Measurements from ENCODE around the gene PRPH2.

PRPH2 gene, protein sequence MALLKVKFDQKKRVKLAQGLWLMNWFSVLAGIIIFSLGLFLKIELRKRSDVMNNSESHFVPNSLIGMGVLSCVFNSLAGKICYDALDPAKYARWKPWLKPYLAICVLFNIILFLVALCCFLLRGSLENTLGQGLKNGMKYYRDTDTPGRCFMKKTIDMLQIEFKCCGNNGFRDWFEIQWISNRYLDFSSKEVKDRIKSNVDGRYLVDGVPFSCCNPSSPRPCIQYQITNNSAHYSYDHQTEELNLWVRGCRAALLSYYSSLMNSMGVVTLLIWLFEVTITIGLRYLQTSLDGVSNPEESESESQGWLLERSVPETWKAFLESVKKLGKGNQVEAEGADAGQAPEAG
- long read RNA-seq, donor 1: 0 reads
- long read RNA-seq, donor 2: 0 reads
- long read RNA-seq, donor 3: 0 reads
- long read RNA-seq, donor 4: 0 reads
- long read RNA-seq, donor 5, partial matches to known transcripts: 160 of 224 reads
- long read RNA-seq, donor 5, other reads (novel, unspliced or antisense): 64 of 224 reads
- long read RNA-seq, donor 6: 0 reads
- long read RNA-seq, donor 7: 0 reads
- long read RNA-seq, donor 8: 0 reads

DNA sequence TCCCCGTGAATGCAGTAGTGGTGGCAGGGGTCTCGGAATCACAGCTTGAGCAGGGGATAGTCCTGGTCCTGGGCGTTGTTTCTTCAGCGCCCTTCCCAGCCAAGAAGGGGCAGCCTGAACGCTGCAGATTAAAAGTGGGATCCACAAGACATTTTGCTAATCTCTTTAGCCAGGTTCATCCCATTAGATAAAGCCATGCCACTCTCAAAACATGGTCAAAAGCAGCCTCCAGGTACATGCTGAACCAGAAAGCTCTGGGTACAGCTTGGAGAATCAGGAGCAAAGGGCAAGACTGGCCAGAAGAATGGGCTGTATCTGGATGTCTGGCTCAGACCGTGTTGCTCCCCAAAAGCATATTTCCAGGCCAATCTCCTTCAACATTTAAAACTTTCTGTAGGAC lies at the start of gene PRPH2:
TSS of gene PRPH2 (minus strand) at position 101 of the 400 bp plus-strand sequence. CDS start 263 bp downstream, outside the sequence.
- no peak for DNase-seq

DNA sequence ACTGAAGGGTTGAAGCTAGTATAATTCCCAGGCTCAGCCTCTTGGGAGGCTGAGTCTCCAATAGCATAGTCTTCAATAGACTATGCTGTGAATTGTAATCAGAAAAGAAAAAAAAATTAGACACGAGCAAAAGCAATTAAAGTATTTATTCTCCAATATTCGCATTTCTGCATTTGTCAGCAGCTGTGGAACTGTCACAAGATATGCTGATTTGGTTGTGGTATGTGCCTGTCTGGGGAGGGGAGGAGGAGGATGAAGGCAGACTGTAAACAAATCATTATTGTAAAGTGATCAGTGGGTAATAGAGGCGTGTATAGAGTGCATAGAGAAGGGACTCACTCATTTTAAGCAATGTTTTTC lies 49.3 kb upstream of the PRPH2 start:
- no peak for DNase-seq

DNA sequence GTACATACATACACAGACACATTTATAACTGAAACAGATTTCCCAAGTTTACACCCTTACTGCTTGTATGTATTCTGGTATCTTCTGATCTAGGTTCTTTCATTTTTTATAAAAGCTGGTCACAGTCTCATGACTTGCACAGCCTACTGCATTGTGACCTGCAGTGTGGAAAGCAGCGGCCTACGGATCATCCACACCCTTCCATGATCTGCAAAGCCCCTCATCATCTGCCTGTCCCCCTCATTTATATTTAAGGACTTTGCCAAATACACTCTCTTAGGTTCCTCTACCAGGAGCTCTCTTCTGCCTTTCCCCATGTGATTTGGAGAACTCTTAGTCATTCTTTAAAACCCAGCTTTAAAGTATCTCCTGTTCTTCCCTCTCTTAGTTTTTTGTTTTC lies 47.4 kb upstream of the PRPH2 start:
- no peak for DNase-seq

DNA sequence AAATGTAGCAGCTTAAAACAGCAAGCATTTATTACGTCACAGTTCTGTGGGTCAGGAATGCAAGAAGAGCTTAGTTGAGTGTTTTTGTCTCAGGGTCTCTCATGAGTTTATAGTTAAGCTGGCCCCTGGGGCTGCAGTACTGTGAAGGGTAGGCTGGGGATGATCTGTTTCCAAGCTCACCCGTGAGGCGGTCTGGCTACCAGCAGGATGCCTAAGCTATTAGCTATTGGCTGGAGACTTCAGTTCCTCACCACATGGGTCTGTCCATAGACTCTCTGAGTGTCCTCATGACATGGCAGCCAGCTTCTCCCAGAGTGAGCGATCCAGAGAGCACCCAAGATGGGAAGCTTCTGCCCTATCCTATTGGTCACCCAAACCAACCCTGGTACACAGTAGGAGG lies 46.7 kb upstream of the PRPH2 start:
- DNase-seq: no peak

DNA sequence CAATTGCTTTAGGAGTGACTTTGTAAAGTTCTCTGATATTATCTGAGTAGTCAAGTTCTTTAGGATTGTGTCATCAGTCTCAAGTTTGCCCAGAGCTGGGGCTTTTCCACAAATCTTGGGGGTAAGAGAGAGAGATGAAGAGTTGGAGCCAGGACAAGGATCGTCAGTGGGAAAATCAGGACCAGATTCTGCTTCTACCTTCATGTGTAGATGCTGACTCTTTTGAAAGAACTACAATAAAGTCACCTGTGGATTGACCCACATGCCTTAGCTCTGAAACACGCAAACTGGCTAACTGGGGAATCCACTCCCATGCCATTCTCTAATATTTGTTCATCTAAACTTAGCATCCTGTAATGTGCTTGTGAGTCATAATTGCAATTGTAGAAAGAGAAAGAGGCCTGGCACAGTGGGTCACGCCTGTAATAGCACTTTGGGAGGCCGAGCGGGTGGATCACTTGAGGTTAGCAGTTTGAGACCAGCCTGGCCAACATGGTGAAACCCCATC lies 43.8 kb upstream of the PRPH2 start:
- no peak for DNase-seq

DNA sequence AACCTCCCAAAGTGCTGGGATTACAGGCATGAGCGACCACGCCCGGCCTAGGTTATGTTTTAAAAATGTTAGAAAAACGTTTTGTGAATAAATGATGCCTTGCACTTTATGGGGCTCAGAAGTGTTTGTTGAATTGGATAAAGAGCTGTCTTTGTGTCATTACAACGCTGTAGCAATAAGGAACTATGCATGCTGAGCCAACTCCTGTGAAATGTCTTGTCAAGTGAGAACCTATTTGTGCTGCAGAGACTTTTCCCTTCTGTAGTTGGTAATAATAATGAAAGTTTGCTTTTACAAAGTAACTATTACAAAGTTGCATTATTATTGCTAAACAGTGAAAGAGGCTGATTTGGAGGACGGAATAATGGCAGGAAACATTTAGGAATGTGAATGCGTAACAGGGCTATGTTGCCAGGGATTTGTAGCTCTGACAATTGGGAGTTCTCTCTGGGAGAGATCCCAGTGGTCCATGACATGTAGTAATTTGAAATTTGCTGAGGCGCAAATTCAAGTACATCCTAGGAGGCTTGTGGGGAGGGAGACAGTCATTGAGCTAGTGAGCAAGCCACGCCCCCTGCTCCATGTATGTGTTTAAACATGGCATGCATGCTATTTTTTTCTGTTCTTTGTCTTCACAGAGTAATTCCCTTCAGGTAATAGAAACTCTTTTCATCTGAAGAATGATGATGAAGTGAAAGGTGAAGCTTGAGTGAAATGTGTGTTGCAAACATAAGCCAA lies 42.7 kb upstream of the PRPH2 start:
- DNase-seq: no peak

DNA sequence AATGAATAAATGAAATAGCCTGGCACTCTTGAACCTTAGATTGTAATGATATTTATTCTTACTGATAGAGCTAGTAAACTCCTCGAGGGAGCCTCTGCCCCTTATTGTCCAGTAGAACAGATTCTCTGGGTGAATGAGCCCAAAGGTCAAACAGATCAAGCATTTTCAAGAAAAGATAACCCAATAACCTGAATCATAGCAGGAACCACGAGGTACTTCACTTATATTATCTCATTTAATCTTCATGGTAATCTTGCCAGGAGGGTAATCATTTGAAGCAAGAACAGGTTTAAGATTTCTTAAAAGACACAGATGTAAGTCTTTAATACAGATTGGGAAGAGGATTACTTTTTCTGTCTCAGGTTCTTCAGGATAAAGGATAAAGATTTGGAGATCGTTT lies 40.6 kb upstream of the PRPH2 start:
- DNase-seq: no peak

DNA sequence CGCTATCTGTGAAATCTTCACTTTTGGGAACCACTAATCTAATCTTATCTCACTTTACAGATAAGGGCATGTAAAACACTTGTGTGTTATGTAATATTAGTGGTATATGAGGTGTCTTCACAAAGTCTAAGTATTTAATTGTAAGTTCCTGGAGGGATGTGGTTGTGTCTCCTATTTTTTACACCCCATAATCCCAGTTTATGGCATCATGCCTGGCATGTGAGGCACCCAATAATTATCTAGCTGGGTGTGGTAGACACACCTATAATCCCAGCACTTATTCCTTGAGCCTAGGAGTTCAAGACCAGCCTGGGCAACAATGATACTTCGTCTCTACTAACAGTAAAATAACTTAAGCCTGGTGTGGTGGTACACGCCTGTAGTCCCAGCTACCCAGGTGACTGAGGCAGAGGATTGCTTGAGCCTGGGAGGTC lies 40.0 kb upstream of the PRPH2 start:
- DNase-seq: no peak

DNA sequence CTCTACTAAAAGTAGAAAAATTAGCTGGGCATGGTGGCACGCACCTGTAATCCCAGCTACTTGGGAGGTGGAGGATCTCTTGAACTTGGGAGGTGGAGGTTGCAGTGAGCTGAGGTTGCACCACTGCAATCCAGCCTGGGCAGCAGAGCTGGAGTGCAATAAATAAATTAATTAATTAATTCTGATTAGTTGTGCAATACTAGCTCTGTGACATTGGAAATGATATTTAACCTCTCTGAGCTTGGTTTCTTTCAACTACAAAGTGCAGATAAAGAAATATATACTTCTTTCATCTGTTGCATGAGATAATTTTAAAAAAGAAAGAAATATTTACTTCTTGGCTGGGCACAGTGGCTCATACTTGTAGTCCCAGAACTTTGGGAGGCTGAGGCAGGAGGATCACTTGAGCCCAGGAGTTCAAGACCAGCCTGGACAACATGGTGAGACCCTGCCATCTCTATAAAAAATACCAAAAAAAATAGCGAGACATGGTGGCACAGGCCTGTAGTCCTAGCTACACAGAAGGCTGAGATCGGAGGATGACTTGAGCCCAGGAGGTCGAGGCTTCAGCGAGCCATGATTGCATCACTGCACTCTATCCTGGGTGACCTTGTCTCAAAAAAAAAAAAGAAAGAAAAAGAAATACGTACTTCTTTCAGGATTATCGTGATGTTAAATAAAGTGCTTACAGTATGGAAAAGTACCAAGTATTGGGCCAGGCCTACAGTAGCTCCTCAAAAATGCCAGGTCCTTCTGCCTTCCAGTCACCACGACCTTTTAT lies 39.1 kb upstream of the PRPH2 start:
- no peak for DNase-seq

DNA sequence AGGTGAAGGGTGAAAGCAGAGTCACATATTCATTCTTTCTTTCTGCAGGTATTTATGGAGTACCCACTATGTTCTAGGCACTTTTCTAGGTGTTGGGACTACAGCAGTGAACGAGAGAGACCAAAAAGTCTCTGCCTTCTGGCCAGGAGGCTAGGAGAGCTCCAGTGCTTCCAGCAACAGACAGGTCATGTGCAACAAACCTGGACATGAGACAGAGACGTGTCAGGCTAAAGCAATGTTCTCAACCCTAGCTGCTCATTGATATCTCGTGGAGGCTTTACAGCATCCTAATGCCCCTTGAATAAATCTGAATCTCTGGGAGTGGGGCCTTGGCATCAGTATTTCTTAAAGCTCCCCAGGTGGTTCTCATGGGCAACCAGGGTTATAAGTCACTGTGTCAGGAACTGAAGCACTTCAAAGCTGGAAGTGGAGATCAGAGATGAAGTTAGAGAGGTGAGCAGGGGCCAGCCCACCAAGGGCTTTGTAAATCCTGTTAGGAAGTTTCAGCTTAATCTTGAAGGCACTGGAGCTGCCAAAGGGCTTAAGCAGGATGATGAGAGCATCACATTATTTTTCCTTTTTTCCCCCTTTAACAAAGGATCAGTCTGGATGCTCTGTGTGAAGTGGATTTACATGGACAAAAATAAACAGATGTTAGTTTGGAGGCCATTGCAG lies 36.5 kb upstream of the PRPH2 start:
- DNase-seq: no peak

DNA sequence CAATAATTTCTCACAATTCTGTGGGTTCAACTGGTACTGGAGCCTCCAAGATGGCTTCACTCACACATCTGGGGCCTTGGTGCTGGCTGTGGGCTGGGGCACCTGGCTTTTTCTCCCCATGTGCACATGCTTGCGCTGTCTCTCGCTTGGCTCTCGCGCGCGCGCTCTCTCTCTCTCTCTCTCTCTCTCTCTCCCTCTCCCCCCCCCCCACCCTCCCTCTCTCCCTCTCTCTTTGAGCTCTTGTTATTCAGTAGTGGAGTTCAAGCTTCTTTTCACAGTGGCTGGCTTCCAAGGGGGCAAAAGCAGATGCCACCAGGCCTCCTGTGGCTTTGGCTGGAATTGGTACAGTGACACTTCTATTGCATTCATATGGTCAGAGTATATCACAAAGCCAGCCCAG lies 34.3 kb upstream of the PRPH2 start:
- no peak for DNase-seq

DNA sequence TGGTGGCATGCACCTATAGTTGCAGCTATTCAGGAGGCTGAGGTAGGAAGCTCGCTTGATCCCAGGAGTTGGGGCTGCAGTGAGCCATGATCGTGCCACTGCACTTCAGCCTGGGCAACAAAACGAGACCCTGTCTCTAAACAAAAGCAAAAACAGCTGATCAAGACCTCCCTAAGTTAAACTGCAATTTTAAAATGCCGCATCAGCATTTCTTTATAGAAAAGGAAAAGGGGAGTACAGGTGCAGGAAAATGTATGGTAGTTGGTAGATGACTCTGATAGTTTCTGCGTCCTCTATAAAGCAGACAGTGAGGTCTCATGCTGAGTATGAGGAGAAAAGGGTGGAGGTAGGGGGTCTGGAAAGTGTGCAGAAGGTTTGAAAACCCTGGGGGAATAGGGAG lies 32.4 kb upstream of the PRPH2 start:
- DNase-seq: no peak

DNA sequence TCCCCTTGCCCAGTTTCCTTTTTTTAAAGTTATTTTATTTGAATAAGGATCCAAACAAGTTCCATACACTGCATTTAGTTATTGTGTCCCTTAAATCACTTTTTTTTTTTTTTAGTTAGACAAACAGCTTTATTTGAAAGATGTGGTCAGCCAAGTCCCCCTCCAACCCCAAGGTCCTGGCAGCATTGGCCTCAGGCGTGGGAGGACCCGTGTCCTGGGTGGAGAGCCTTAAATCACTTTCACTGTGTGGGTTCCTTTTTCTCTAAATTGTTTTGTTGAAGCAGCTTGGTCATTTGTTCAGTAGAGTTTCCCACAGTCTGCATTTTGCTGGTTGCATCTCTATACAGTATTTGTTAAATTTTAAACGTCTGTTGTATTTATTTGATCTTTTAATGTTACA lies 28.7 kb upstream of the PRPH2 start:
- DNase-seq: no peak

DNA sequence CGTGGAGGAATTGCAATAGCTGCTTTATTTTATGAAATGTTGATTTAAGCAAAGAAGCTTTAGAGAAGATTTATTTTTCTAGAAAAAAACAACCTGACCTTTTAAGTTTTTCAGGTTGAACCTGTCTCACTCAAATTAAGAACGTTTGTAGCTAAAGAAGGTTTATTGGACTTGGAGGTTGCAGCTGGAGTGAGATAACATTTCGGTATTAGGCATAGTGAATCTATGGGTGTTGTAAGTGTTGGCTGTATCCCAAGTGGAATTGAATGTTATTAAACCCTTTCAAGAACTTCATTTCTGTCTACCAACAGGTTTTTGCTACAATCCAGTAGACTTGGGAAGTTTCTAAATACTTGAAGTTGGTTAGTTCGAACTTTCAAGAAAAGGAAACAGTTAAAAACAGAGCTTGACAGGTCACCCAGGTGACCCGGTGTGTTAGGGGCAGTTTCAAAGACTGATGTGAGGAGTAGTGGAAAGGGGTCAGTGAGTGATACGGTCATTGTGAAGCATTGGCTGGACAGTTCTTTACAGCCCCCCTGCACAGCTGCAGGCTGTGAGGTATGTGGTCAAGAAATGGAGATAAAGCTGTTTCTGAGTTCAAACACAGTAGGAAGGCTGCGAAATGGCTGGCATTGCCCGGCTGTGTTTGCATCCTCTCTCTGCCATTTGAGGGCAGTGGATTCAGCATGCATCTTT lies 26.0 kb upstream of the PRPH2 start:
- no peak for DNase-seq

DNA sequence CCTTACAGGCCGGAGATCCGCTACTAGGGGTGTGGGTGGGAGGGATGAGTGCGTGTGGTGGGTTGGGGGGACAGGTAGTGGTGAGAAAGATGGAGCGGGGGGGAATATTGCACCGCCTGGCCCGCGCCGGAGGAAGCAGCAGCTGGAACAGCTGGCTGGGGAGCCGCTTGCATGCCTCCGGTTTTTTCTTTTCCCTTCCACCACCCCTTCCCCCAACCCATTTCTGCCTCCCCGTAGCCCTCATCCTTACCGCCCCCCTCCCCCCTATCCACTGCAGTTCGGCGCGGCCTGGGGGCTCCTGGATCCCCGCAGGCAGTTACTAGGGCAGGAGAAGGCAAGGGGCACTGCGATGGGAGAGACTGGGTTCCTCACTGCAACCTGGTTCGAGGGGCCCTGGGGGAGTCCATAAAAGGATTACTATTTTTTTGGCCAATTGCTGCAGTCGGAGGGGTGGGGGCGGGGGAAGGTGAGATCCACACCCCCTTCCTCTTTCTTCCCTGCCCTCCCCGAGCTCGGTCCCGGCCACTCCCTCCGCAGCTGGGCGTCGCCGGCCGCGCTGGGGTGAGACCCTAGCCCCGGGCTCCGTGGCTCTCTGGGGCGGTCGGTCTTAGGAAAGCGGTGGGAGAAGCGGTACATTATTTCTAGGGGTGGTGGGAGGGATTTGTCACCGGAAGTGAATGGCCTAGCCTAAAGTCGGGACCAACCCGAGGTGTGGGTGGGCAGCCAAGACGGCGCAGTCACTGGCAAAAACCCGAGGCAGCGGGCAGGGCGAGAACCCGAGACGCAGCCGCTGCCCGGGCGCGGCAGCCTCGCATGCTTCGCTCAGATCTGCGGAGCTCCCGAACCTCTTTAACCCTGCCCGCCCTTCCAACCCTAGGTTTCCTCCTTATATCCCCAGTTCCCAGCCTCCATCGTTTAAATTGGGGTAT lies 24.3 kb upstream of the PRPH2 start:
- DNase-seq: peak; percentile 93

DNA sequence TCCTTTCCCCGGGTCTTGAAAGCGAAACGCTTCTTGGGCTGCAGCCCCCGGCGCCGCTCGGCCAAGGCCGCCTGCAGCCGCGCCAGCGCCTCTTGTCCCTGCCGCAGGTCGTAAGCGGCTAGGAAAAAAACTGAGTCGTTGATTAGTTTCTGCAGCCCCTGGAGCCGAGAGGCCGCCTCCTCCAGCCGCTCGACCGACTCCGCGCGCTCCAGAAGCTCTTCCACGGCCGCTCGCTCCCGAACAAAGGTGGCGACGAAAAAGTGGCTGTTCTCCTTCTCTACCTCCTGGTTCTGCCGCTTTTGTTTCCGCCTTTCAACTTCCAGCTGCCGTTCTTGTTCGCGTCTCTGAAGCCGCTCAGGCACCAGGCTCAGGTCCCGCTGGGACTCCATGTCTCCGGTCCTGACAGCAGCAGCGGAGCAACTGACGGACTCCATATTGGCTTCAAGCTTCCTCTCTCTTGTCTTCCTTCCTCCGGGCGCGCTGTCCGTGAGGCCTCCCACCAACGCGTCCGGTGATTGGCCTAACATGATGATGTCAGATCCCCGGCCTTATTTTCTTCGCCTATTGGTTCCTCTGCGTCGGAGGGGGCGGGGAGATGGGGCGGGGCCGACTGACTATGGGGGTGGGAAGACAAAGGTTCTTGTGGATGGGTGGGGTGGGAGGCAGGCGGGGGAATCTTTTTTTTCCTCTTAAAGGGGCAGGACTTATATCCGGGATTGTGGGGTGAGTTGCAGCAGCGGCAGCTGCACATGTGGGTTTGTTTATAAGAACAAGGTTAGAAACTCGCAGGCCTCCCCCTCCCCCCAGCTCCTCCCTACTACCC lies 23.5 kb upstream of the PRPH2 start, which contains the start of gene TBCC:
TSS of gene TBCC (minus strand) at position 464 of the 823 bp plus-strand sequence. CDS start at position 434, 30 bp downstream.
- DNase-seq: peak; percentile 94

DNA sequence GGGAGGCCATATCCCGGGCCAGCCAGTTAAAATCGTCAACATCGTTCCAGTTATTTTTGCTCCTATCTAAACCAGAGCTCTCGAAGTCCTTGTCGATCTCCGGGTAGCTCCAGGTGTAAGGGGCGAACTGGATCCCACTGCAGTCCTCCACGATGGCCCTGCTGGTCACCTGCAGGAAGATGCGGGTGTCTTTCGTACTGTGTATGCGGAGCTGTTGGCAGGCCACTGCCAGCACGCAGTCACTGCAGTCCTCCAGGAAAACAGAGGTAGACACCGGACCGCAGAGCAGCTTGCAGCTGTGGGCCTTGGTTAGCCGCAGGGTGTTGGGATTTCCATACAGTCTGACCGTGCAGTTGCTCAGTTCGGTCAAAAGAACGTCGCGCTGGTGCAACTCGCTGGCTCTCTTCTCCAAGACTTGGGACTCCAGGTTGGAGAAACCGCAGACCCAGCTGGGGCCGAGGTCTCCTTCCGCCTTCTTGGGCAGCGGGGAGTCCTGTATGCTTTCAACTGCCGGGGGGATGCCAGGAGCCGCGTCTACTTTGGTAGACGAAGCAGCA lies 22.8 kb upstream of the PRPH2 start:
- DNase-seq: no peak

DNA sequence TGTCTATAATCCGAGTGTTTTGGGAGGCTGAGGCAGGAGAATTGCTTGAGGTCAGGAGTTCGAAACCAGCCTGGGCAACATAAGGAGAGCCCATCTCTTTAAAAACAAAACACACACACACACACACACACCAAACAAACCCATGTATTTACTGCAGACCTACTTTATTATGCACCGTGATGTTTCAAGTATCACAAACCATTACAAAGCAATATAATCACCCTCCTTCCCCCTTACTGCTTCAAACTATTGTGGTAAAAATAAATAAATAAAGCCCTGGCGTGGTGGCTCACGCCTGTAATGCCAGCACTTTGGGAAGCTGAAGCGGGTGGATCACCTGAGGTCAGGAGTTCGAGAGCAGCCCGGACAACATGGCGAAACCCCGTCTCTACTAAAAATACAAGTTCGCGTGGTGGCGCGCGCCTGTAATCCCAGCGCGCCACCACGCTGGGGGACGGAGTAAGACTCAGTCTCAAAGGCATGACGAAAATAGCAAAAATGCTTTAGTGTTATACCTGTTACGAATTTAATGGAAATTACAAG lies 22.0 kb upstream of the PRPH2 start:
- DNase-seq: no peak

All from right kidney (tissue), 9 donors.